H1 (cell line): ENCODE data around the gene ASGR2. TPM values are rescaled to one million over a fixed set of nuclear protein-coding genes. Genes with fewer than 3 reads are reported as not detected.

ENCODE experiments used
- KDM5A ChIP-seq: fragments of 200-600 bp; IDR thresholded peaks from 2 replicates; pipeline ENCODE4 v1.7.1; 2012; ENCODE audit warnings: mild to moderate bottlenecking, low read length, inconsistent platforms, mixed read lengths
- POLR2AphosphoS5 ChIP-seq: IDR thresholded peaks from 2 replicates; pipeline ENCODE4 v1.6.1; 2011; ENCODE audit warnings: low read depth, low read length
- RAD21 ChIP-seq, 2 experiments: IDR thresholded peaks in 1 of 2; conservative IDR thresholded peaks in 1 of 2; 2 replicates each; pipeline ENCODE4 v1.6.1; 2011; ENCODE audit warnings: low read depth in 2 of 2, low read length in 2 of 2, improper control_type of control experiment in 1 of 2, inconsistent platforms in 1 of 2, mild to moderate bottlenecking in 1 of 2, moderate library complexity in 1 of 2
- RNF2 ChIP-seq: fragments of 200-900, 300-1000 bp; sonication (generic); IDR thresholded peaks from 2 replicates; pipeline ENCODE4 v1.7.1; 2016; ENCODE audit warnings: borderline replicate concordance, low read depth, mild to moderate bottlenecking, antibody characterized with exemption, low read length; ENCODE audit not compliant: poor library complexity, severe bottlenecking; ENCODE audit errors: missing control alignments
- SIX5 ChIP-seq: IDR thresholded peaks from 2 replicates; pipeline ENCODE4 v1.6.1; 2011; ENCODE audit warnings: mild to moderate bottlenecking, low read depth, low read length
- SP4 ChIP-seq: IDR thresholded peaks from 2 replicates; pipeline ENCODE4 v1.6.1; 2012; ENCODE audit warnings: low read length, inconsistent platforms
- ZNF274 ChIP-seq: IDR thresholded peaks from 2 replicates; pipeline ENCODE4 v1.7.0; 2012; ENCODE audit warnings: low read length, borderline replicate concordance; ENCODE audit errors: extremely low read depth
- polyA plus RNA-seq, 7 experiments: library from polyadenylated mRNA; depleted of rRNA in 3 of 7; stranded (reverse) in 5 of 7; unstranded in 2 of 7; fragments of >200 nt in 5 of 7; fragments of 200-250 nt in 2 of 7; gene quantifications; 1 replicate in 5 of 7; 2 replicates in 1 of 7; 4 replicates in 1 of 7; pipeline versions ENCODE4 v1.2.1 to v1.2.3, GENCODE V29; 2011 to 2013; ENCODE audit warnings: missing spikeins in 2 of 7, mixed read lengths in 2 of 7
- total RNA-seq: library from RNA; stranded (reverse); fragmentation: NEBNext Ultra II Directional; extraction: Animal tissue kit (Norgen Biotek cat#: 25700); gene quantifications from 2 replicates; pipeline ENCODE4 v1.2.1, GENCODE V29; 2021
- TF ChIP-seq, protein P1 (sequence below): IDR thresholded peaks from 2 replicates; pipeline ENCODE4 v1.6.1; 2012; ENCODE audit warnings: inconsistent platforms

Gene ASGR2
- total and polyA plus RNA-seq, 2 of the 8 experiments (the other 6 are each of a cell fraction or from before 2014, with no cell fraction given): 0.91 TPM; not detected in 1

DNA sequence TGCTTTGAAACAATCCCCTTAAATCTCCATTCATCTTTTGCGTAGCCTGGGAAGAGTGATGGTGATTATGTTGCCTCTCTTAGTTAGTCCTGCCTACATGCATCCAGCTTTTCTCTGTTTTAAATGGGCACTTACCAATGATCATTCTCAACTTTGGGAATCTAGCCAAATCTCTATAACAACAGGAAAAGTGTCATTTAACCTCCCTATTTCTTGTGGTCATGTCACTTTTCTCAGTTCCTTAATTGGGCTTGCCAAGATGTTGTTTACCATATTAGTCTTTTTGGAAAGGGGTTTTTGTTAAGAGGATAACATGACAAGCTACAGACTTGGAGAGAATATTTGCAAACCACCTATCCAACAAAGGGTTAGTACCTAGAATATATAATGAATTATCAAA is 19.0 kb downstream of the ASGR2 start (continued):
- TF ChIP-seq, protein P1, sequence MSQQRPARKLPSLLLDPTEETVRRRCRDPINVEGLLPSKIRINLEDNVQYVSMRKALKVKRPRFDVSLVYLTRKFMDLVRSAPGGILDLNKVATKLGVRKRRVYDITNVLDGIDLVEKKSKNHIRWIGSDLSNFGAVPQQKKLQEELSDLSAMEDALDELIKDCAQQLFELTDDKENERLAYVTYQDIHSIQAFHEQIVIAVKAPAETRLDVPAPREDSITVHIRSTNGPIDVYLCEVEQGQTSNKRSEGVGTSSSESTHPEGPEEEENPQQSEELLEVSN: no peak
- no peak for TF ChIP-seq RNF2
- TF ChIP-seq POLR2AphosphoS5: no peak
- TF ChIP-seq SP4: no peak
- TF ChIP-seq ZNF274: no peak
- no peak for TF ChIP-seq KDM5A
- no peak for TF ChIP-seq RAD21 (IDR thresholded peaks at IDR 0.05 in 1 of 2, conservative IDR thresholded peaks at IDR 0.05 in 1 of 2; ENCODE audit: low read depth in 2 of 2, low read length in 2 of 2)
- no peak for TF ChIP-seq SIX5
